SK-N-SH treated with all-trans-retinoic acid at 6 μM for 48 hours (cell line): ENCODE measurements around the gene OPN4.

Source experiments
- ARNTL ChIP-seq: fragments of 450-650 bp; formaldehyde crosslinking; IDR thresholded peaks from 2 replicates; pipeline ENCODE4 v1.5.0; 2020; ENCODE audit warnings: low read depth, mild to moderate bottlenecking, moderate library complexity, borderline replicate concordance
- CREB5 ChIP-seq: fragments of 250-450 bp; sonication (Bioruptor Pico); IDR thresholded peaks from 2 replicates; pipeline ENCODE4 v1.5.1; 2020; ENCODE audit warnings: low read depth, mild to moderate bottlenecking, moderate library complexity
- CSDC2 ChIP-seq: fragments of 250-450 bp; sonication (Bioruptor Pico); IDR thresholded peaks from 2 replicates; pipeline ENCODE4 v1.5.0; 2020; ENCODE audit warnings: mild to moderate bottlenecking, moderate library complexity
- ESRRG ChIP-seq: fragments of 250-450 bp; sonication (Bioruptor Pico); IDR thresholded peaks from 2 replicates; pipeline ENCODE4 v1.6.1; 2021; ENCODE audit warnings: mild to moderate bottlenecking
- PATZ1 ChIP-seq: fragments of 250-450 bp; sonication (Bioruptor Pico); IDR thresholded peaks from 2 replicates; pipeline ENCODE4 v1.8.0; 2020; ENCODE audit warnings: mild to moderate bottlenecking, moderate library complexity, borderline replicate concordance
- RARB ChIP-seq: fragments of 250-450 bp; sonication (Bioruptor Pico); IDR thresholded peaks from 2 replicates; pipeline ENCODE4 v1.8.0; 2021; ENCODE audit warnings: mild to moderate bottlenecking, moderate library complexity
- ZFP30 ChIP-seq: fragments of 450-650 bp; formaldehyde crosslinking; IDR thresholded peaks from 2 replicates; pipeline ENCODE4 v1.5.0; 2022; ENCODE audit warnings: mild to moderate bottlenecking, moderate library complexity

GRCh38 chr10:86711513-86712316 lies 57.4 kb downstream of the OPN4 start:
- TF ChIP-seq CSDC2, result no peak
- no peak for TF ChIP-seq PATZ1 (CRISPR knock-in tag)
- TF ChIP-seq ZFP30 (CRISPR knock-in tag), result no peak
- no peak for TF ChIP-seq CREB5 (CRISPR knock-in tag)
- TF ChIP-seq RARB (CRISPR knock-in tag), result no peak
- TF ChIP-seq ARNTL (CRISPR knock-in tag), result no peak
- no peak for TF ChIP-seq ESRRG (CRISPR knock-in tag)
